Esophagus (tissue), 2 donors: ENCODE data around the gene SLC16A8. TPM values are rescaled to one million over a fixed set of nuclear protein-coding genes. Genes with fewer than 3 reads are reported as not detected.
A peak's percentile ranks its signal among the peaks of the same experiment; 100 is the strongest.

Experiments
- H3K27ac ChIP-seq, 2 donors: one replicate each; pipeline ENCODE4 v1.5.1; 2013; ENCODE audit warnings: low read depth in 2 of 2, mild to moderate bottlenecking in 2 of 2, inconsistent platforms in 1 of 2, low read length in 1 of 2, moderate library complexity in 1 of 2
- H3K27me3 ChIP-seq, 2 donors: one replicate each; pipeline ENCODE4 v1.6.1; 2013; ENCODE audit warnings: low read length in 2 of 2, control low read depth in 1 of 2, mild to moderate bottlenecking in 1 of 2; ENCODE audit not compliant: insufficient read depth in 2 of 2, control insufficient read depth in 1 of 2
- H3K36me3 ChIP-seq, 2 donors: one replicate each; pipeline ENCODE4 v1.6.1; 2013; ENCODE audit warnings: low read length in 1 of 2; ENCODE audit not compliant: control insufficient read depth in 2 of 2, insufficient read depth in 2 of 2
- H3K4me1 ChIP-seq, 2 donors: one replicate each; pipeline ENCODE4 v1.6.1; 2013; ENCODE audit warnings: low read length in 1 of 2; ENCODE audit not compliant: control insufficient read depth in 2 of 2, insufficient read depth in 2 of 2
- H3K4me3 ChIP-seq, 2 donors: one replicate each; pipeline ENCODE4 v1.5.1; 2013; ENCODE audit warnings: low read length in 2 of 2, mild to moderate bottlenecking in 2 of 2, low read depth in 1 of 2, moderate library complexity in 1 of 2
- H3K9me3 ChIP-seq, 2 donors: one replicate each; pipeline ENCODE4 v1.6.1; 2013; ENCODE audit warnings: mild to moderate bottlenecking in 2 of 2, low read depth in 1 of 2, low read length in 1 of 2, moderate library complexity in 1 of 2; ENCODE audit not compliant: control insufficient read depth in 2 of 2, insufficient read depth in 1 of 2
- WGBS, 2 donors: extraction: QIAGEN DNeasy Blood & Tissue Kit; methylation state at CpG; one replicate each; pipeline ENCODE4 v1.1.7; 2013; 5-methylcytosine and 5-hydroxymethylcytosine counted together
- polyA plus RNA-seq, 2 donors: library from polyadenylated mRNA; stranded (reverse); fragments of 200-250 nt; gene quantifications; one replicate each; pipeline ENCODE4 v1.2.3, GENCODE V29; 2013
- donor health status: healthy with polysubstance abuse.
- donor health status: Bipolar disorder and iron deficiency.

SLC16A8 gene
- polyA plus RNA-seq, 2 donors: 0.25 to 0.41 TPM

DNA sequence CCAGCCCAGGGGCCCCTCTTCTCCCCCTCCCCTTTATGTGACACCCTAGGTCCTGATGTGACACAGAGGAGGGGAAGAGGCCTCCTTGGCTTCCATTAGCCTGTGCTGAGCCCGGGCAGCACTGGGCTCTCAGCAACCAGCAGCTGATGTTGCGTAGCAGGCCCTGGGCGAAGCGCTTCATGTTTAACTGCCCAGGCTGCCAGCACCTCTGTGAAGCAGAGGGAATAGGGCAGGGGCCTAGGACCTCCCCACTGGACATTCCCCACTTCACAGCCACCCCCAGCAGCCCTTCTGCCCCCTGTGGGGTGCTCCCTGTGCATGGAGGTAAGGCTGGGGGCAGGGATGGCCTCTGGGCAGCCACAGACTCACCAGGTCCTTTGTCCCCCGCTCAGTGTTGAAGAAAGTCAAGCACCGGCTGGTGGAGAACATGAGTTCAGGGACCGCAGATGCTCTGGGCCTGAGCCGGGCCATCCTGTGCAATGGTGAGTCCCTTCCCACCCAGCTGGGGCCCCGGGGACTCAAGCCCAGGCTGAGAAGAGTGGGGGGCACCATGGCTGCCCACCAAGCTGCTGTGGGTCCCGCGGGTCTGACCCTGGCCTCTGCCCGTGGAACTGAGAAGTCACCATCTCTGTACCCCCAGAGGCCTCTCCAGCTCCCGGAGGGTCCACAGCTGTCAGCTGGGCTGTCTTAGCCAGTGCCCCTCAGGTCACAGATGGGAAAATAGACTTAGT lies 15.2 kb downstream of the SLC16A8 start:
- Histone ChIP-seq H3K4me3 (no peak overlapping the region), H3K9me3 (no peaks in the 10 kb centered on the region), H3K4me1 (no peaks in the 10 kb centered on the region), H3K36me3 (peaks cover 27 to 65% of the 10 kb centered on the region in 2 donors), H3K27ac (peak overlapping the region; percentile 23 to 45), H3K27me3 (no peaks in the 10 kb centered on the region)
- WGBS, 2 donors: 85 to 87% methylated on average over 13 of the region's 13 CpGs

GRCh38 chr22:38067761-38068360 lies 16.1 kb downstream of the SLC16A8 start:
- WGBS, 2 donors: 88 to 90% methylated on average over 13 of the region's 13 CpGs
- no peaks in the 10 kb centered on the region for H3K27me3 ChIP-seq
- H3K36me3 ChIP-seq: peaks cover 26 to 58% of the 10 kb centered on the region in 2 donors
- no peak overlapping the region for H3K4me3 ChIP-seq
- no peaks in the 10 kb centered on the region for H3K9me3 ChIP-seq
- no peaks in the 10 kb centered on the region for H3K4me1 ChIP-seq
- no peak overlapping the region for H3K27ac ChIP-seq

- Histone ChIP-seq H3K4me3 (no peak overlapping the region), H3K9me3 (no peaks in the 10 kb centered on the region), H3K4me1 (no peaks in the 10 kb centered on the region), H3K27me3 (no peaks in the 10 kb centered on the region), H3K27ac (no peak overlapping the region), H3K36me3 (peaks cover 19 to 50% of the 10 kb centered on the region in 2 donors)
- 85 to 87% methylated on average over 8 of the region's 8 CpGs for WGBS, 2 donors
Measured at GRCh38 chr22:38067028-38067415, 17.0 kb downstream of the SLC16A8 start.

DNA sequence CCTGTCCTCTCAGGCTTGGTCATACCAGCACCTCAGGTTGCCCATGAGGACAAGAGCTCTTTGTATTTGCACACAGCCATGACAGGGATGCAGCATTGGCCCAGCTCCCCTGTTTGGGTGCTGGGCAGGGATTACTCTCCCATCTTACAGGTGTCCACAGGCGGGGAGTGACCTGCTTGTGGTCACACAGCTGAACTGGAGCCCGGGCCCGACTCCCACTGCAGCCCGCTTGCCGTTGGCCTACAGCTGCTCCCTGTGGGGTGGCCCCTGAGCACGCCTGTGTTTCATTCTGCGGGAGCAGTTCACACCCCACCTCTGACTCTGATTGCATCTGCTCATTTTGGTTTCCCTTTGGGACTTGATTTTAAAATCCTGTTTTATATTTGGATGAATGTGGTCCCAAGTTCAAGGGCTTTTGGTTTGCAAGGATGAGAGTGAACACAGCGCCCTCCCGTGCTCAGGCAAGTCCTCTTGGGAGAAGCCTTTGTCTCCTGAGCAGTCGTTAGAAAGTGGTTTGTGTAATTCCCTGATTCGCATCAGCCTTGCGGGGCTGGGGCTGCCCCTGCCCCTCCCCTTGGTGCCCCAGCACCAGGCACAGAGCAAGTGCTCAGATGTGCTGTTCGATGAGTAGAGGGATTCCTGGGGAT lies 17.5 kb downstream of the SLC16A8 start:
- H3K36me3 ChIP-seq: peaks cover 19 to 47% of the 10 kb centered on the region in 2 donors
- no peaks in the 10 kb centered on the region for H3K27me3 ChIP-seq
- H3K4me3 ChIP-seq: no peak overlapping the region
- no peak overlapping the region for H3K27ac ChIP-seq
- WGBS, 2 donors: 80 to 90% methylated on average over 13 of the region's 13 CpGs
- no peaks in the 10 kb centered on the region for H3K9me3 ChIP-seq
- H3K4me1 ChIP-seq: no peaks in the 10 kb centered on the region

- 94 to 95% methylated on average over 8 of the region's 8 CpGs for WGBS, 2 donors
- Histone ChIP-seq H3K4me3 (no peak overlapping the region), H3K9me3 (no peaks in the 10 kb centered on the region), H3K4me1 (no peaks in the 10 kb centered on the region), H3K27me3 (no peaks in the 10 kb centered on the region), H3K27ac (no peak overlapping the region), H3K36me3 (peaks cover 19 to 40% of the 10 kb centered on the region in 2 donors)
Measured at GRCh38 chr22:38065539-38065938, 18.4 kb downstream of the SLC16A8 start.

DNA sequence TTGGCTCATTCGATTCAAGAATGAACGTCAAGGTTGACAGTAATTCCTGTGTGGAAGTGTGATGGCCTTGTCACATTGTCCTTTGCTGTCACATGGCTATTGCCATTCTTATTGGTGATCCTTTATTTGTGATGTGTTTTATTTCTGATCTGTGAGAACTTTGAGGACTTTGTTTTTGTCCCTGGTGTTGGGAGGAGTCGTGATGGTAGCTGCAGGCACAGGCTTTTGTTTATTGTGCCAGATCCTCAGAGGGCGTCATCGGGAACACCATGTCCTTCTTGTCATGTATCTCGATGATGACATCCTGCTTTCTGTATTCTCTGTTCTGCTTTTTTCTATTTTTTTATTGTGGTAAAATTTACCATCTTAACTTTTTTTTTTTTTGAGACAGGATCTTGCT lies 21.2 kb downstream of the SLC16A8 start:
- H3K4me3 ChIP-seq: no peak overlapping the region
- peak overlapping the region in 1 of 2 donors; percentile 22 for H3K27ac ChIP-seq
- H3K4me1 ChIP-seq: no peaks in the 10 kb centered on the region
- H3K9me3 ChIP-seq: no peaks in the 10 kb centered on the region
- H3K36me3 ChIP-seq: peaks cover 17 to 30% of the 10 kb centered on the region in 2 donors
- WGBS, 2 donors: 65 to 79% methylated on average over 6 of the region's 6 CpGs
- no peaks in the 10 kb centered on the region for H3K27me3 ChIP-seq

- peak within 1 kb of the TSS; percentile 77 to 92 for H3K27ac ChIP-seq
- peaks cover 0 to 2% of the 10 kb centered on the region in 2 donors for H3K4me1 ChIP-seq
- peaks cover 3 to 7% of the 10 kb centered on the region in 2 donors for H3K36me3 ChIP-seq
- no peaks in the 10 kb centered on the region for H3K9me3 ChIP-seq
- WGBS, 2 donors: 1 to 3% methylated on average over 45 to 47 of the region's 47 CpGs
- H3K27me3 ChIP-seq: no peaks in the 10 kb centered on the region
- peak within 1 kb of the TSS; percentile 62 to 69 for H3K4me3 ChIP-seq
Measured at GRCh38 chr22:38056969-38057891, 26.8 kb downstream of the SLC16A8 start, which contains the start of gene PICK1. Gene PICK1, plus strand, starts transcription at chr22:38057404. Its CDS starts 406 bp downstream, at chr22:38057810.

DNA sequence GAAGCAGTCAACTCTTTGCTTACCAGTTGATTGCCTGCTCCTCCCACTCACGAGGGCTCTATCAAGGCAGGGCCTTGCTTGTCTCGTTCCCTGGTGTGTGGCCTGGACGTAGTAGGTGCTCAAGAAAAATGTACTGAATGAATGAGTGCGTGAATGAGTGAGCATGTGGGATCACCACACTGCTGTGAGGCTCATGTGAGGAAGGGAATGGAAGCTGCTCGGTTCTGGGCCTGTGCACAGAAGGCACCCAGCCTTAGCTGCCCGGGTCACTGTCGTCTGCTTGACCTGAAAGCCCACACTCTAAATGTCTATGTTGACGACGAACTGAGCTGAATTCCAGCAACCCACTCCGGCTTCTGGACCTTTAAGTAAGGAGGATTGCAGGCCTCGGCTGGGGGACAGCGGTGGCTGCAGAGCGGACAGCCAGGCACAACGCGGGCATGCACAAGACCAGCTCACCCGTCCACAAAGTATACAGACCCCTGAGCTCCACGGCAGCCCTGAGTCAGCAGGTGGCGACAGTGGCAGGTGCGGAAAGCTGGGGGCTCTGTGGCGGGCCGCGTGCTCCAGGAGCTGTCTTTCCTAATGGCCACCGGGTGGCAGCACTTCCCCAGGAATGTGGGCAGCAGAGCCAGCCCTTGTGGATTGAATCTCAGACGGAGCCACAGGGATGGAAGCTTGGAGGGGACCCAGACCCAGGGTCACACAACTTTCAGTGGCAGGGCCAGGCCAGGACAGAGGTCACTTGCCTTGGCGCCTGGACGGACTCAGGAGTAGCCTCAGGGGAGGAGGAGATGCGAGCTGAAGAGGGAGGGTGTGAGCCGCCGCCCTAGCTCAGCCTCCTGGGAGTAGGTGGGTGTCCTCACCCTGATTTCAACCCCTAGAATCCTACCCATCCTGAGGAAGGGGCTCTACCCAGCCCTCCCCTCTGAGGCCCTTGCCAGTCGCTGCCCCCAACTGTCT lies 31.8 kb downstream of the SLC16A8 start:
- Histone ChIP-seq H3K27me3 (no peaks in the 10 kb centered on the region), H3K4me1 (peaks cover 0 to 2% of the 10 kb centered on the region in 2 donors), H3K36me3 (no peaks in the 10 kb centered on the region), H3K27ac (no peak overlapping the region), H3K9me3 (no peaks in the 10 kb centered on the region), H3K4me3 (no peak overlapping the region)
- WGBS, 2 donors: 29 to 30% methylated on average over 30 of the region's 30 CpGs
